CD4-positive, alpha-beta T cell treated with Interleukin-21 for 1 hour (primary cell): Measurements from ENCODE around the gene SNX1.

ENCODE experiments used
- DNase-seq: peaks from one replicate; pipeline ENCODE4 v3.0.0-alpha.2; 2020

The SNX1 gene

DNA sequence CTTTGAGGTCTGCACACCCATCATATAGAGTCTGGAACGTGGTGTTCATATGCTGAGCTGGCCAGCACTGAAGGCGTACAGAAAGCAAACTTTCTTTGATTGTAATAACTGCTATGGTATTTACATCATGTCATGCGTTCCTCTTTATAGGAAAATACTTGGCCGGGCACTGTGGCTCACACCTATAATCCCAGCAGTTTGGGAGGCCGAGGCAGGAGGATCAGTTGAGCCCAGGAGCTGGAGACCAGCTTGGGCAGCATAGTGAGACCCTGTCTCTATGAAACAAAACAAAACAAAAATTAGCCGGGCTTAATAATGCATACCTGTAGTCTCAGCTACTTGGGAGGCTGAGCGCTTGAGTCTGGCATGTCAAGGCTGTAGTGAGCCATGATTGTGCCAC is 52.4 kb downstream of the SNX1 start:
- no peak for DNase-seq

- no peak for DNase-seq
These were observed 52.8 kb downstream of the SNX1 start for GRCh38 chr15:64148581-64148980.

- no peak for DNase-seq
These were observed 53.6 kb downstream of the SNX1 start for GRCh38 chr15:64149424-64149823.

GRCh38 chr15:64149893-64150578 is 54.3 kb downstream of the SNX1 start:
- no peak for DNase-seq

- peak; percentile 22 for DNase-seq
These were observed 56.1 kb downstream of the SNX1 start, which contains the start of gene SNX22 for GRCh38 chr15:64151727-64152506. TSS of gene SNX22 (plus strand) at chr15:64151731. CDS start at chr15:64151776, 45 bp downstream.

- DNase-seq, result no peak
These were observed 57.0 kb downstream of the SNX1 start for GRCh38 chr15:64152507-64153387.

GRCh38 chr15:64153480-64154367 is 57.9 kb downstream of the SNX1 start:
- peak; percentile 90 for DNase-seq

GRCh38 chr15:64155802-64156651 is 60.2 kb downstream of the SNX1 start:
- DNase-seq, result no peak

DNA sequence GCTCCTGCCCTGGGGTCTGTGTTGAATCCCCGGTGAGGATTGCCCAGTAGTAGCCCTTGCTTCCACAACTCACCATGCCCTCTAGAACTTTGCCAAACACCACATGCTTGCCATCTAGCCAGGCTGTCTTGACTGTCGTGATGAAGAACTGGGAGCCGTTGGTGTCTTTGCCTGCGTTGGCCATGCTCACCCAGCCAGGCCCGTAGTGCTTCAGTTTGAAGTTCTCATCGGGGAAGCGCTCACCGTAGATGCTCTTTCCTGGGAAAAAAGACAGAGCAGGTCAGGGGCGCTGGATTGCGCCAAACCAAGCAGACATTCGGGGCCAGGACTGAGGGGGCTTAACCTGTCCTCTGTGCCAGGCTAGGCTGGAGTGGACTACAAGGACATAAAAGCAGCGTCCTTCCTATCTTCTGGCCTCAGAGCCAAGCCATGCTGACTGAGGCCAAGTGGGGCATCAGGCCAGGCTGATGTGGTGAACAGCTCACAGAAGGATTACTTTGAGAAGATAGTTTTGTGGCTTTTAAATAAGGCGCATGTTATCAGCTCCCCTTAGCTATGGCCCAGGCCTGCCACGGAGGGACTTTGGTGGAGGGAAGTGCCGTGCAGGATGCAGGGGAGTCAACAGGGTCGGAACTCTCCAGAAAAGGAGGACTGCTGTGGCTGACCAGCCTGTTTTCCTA is 61.0 kb downstream of the SNX1 start:
- DNase-seq, result no peak

DNA sequence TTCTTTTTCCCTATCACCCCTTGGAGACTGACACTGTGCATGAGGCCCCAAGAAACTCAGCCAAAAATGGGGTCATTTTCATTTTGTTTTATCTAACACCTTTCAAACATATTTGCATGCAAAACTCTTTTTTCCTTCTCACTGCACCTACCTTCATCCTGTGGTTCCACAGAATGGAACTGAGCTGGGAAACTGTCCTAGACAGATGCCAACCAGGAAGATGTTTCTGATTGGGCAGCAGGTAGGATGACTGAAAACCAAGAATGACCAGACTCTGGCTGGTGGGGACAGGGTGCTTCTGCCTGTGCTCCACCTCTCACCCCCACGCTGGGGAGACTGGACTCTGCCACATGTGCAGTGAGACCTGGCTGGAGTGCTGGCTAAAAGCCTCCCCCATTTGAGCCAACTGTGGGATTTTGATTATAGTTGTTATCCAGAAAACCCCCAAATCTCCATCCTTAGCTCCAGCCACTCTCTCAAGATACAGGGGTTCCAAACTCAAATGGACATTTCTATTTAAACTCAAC is 61.9 kb downstream of the SNX1 start:
- DNase-seq, result no peak

- DNase-seq, result no peak
These were observed 62.8 kb downstream of the SNX1 start for GRCh38 chr15:64158363-64159134.

- DNase-seq, result no peak
These were observed 66.1 kb downstream of the SNX1 start for GRCh38 chr15:64161688-64162477.

GRCh38 chr15:64162478-64162868 is 66.7 kb downstream of the SNX1 start:
- no peak for DNase-seq

DNA sequence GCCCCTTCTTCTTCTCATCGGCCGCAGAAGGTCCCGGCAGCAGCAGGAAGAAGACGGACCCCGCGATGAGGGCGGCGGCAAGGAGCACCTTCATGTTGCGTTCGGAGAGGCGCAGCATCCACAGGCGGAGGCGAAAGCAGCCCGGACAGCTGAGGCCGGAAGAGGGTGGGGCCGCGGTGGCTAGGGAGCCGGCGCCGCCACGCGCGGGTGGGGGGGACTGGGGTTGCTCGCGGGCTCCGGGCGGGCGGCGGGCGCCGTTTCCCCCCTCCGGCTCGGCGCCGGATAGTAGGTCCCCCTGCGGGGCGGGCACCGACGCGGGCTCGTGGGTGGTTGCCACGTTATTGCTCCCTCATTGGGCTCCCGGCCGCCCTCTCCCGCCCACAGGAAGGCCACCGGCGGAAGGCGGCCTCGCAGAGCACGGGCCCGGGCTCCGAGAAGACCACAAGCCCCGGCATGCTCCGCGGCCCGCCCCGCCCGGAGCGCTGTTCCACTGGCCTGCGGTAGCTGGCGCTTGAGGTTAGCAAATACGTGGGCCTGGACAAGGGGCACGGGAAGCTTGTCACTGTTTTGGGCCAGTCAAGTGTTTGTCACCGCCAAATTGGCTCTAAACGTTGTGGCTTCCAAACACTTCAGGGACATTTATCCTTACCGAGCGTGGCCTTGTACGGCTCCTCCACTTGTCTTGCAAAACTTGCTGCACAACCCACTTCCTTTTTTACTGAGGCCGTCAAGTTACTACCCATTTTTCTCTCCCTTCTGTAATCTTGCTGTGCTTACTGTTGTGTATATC is 67.3 kb downstream of the SNX1 start, which contains the start of gene PPIB:
Gene PPIB (minus strand): TSS at position 154 of the 790 bp plus-strand sequence. CDS start 36 bp downstream, at position 118.
- peak; percentile 97 for DNase-seq

DNA sequence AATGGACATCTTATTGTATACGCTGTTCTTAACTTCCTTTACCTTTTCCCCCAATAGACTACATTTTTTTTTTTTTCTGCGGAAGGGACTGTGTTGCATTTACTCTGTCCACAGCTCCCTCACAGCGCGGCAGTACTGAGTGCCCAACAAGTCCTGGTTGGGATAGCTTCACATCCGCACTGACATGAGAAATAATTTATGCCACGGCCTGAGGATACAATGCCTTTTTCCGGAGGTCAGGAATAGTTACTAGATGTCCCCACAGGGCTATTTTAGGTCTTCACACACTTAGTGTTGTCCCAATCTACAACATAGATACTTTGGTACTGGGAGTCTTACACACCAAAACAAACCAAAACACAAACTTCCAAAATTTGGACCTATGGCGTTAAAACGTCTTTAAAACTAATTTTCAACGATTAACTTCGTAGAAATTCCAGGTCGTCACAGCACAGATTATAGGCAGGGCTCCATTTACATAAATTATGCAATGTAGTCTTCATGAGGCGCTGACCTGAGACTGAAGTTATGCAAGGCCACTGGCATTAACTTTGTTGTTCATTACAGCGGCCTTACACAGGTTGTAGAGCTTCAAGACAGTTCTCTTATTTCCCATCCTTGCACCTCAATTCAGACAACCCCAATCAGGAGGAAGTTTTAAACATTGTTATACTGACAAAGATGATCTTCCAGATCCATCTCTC is 68.0 kb downstream of the SNX1 start:
- no peak for DNase-seq

DNA sequence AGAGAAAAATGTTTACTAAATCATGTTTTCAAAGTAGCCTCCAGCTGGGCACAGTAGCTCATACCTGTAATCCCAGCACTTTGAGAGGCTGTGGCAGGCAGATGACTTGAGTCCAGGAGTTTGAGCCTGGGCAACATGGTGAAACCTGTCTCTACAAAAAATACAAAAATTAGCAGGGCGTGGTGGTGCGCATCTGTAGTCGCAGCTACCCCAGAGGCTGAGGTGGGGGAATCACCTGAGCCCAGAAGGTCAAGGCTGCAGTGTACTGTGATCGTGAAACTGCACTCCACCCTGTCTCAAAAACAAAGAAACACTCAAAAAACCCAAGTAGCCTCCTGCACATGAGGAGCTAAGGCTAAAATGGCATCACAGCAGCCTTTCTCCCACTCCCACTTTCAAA is 68.7 kb downstream of the SNX1 start:
- DNase-seq, result no peak
